Measurements from ENCODE around the gene PNKP. TPM values are rescaled to one million over a fixed set of nuclear protein-coding genes. Genes with fewer than 3 reads are reported as not detected.

PNKP gene
- total RNA-seq, 1 donor from 2014 or later = 23.2 TPM

GRCh38 chr19:49877020-49877878 lies 9.9 kb upstream of the PNKP start, which contains the start of the genes AKT1S1 and TBC1D17:
TSS of gene AKT1S1 (minus strand) at chr19:49877355. CDS start at chr19:49873295, 4,060 bp downstream.
TSS of gene TBC1D17 (plus strand) at chr19:49877702. CDS start at chr19:49877724, 22 bp downstream.
- DNase-seq (ENCODE audit: low spot score in 2 of 2) (peak; percentile 94 to 96), FAIRE-seq (peak; percentile 98)

GRCh38 chr19:49876422-49877019 lies 9.1 kb upstream of the PNKP start:
- FAIRE-seq (peak; percentile 76), DNase-seq (ENCODE audit: low spot score in 2 of 2) (peak; percentile 88 to 92)

DNA sequence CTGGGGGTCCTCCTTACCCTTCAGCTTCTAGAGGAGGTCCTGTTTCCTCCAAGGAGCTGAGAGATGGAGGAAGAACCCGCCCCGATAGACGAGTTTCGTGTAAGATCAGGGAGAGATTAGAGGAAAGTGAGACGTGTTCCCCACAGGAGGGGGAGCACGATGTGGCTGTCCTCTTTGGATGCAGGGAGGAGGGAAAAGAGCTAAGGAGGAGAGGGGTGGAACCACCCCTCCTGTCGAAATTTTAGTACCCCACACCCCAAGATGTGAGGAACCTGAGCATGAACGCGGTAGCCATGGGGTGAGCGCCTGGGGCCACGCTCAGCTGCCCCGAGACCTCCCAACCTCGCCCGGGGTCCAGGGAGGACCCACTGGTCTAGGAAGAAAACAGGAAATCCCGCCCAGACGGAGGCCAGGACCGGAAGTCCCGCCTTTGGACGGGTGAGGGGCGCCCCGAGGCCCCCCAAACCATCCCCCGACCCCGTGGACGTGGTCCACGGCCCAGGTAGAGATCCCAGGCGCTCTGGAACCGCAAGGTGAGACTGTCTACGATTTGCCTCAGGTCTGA lies 8.6 kb upstream of the PNKP start:
- FAIRE-seq (no peak), DNase-seq (ENCODE audit: low spot score in 2 of 2) (no peak)

GRCh38 chr19:49875177-49875576 lies 7.8 kb upstream of the PNKP start:
- FAIRE-seq (no peak), DNase-seq (ENCODE audit: low spot score in 2 of 2) (no peak)

DNA sequence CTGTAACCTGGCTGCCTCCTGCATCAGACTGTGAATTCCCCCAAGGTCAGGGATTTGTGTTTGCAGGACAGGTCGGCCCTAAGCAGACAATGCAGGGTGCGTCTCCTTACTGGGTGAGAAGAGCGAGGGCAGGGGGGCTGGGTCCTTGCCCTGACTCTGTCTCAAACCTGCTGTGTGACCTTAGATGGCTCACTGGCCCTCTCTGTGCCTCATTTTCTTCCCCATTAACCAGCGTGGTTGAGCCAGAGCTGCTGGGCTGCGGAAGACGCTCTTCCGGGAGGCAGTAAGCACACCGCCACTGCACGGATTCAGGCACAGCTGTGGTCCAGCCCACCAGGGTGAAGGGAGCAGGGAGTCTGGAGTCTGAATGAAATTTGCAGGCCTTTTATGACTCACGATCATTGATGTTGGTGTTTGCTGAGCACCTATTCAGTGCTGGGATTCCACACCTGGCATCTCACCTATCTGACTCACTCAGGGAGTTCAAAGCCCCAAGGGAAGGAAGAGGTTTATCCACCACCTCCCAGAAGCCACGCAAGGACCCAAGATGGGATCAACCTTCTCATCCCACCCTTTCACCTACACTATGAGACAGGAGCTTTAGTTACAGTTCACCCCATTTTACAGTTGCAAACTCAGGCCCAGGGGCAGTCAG lies 7.3 kb upstream of the PNKP start:
- DNase-seq (ENCODE audit: low spot score in 2 of 2) (no peak), FAIRE-seq (no peak)

GRCh38 chr19:49873834-49874233 lies 6.5 kb upstream of the PNKP start:
- FAIRE-seq (no peak), DNase-seq (ENCODE audit: low spot score in 2 of 2) (no peak)

DNA sequence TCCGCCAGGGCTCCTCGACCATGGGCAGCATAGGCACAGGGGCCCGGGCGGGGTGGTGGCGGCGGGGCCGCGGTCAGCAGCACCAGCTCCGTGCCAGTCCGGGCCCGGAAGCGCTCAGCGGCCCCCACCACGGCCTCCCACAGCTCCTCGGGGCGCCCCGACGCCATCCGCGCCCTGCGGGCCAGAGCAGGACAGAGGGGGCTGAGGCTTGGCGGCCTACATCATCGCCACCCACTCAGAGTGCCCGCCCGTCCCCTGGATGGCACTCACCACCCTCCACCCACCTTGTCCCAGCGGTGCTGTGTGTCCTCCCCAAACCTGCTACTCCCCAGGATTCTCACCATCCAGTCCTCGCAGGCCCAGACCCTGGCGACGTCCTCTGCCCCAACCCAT lies 5.7 kb upstream of the PNKP start:
- no peak for DNase-seq (ENCODE audit: low spot score in 2 of 2)
- FAIRE-seq = no peak

- FAIRE-seq (no peak), DNase-seq (ENCODE audit: low spot score in 2 of 2) (no peak)
These were observed 5.1 kb upstream of the PNKP start for GRCh38 chr19:49872245-49873128.

DNA sequence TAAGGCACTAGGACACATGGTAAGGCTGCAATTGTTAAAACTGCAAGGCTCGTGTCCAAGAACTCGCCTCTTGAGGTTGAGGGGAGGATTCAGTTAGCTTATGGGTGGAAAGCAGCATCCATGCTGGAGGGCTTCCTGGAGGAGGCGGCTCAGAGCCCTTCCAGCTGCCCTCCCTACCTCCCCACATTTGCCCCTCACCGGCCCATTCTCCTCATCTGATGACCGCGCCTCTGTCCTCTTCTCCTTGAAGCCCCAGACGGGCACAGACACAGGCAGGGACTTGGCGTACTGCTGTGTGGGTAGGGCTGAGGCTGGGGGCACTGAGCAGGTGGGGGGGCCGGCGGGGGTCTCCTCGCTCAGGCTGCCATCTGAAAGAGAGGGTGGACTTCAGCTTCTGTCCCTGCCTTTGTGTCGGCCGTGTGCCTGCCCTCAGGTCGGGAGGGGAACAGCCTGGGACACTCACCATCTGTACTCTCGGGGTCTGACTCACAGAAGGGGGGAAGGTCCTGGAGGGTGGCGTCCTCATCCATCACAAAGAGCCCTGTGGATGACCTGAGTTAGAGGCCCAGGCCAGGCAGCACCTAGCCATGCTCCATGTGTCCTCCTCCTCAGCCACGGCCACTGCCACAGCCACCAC lies 4.1 kb upstream of the PNKP start:
- no peak for FAIRE-seq
- DNase-seq (ENCODE audit: low spot score in 2 of 2) = no peak

- FAIRE-seq = no peak
- DNase-seq (ENCODE audit: low spot score in 2 of 2) = no peak
These were observed 3.0 kb upstream of the PNKP start for GRCh38 chr19:49870309-49870901.

DNA sequence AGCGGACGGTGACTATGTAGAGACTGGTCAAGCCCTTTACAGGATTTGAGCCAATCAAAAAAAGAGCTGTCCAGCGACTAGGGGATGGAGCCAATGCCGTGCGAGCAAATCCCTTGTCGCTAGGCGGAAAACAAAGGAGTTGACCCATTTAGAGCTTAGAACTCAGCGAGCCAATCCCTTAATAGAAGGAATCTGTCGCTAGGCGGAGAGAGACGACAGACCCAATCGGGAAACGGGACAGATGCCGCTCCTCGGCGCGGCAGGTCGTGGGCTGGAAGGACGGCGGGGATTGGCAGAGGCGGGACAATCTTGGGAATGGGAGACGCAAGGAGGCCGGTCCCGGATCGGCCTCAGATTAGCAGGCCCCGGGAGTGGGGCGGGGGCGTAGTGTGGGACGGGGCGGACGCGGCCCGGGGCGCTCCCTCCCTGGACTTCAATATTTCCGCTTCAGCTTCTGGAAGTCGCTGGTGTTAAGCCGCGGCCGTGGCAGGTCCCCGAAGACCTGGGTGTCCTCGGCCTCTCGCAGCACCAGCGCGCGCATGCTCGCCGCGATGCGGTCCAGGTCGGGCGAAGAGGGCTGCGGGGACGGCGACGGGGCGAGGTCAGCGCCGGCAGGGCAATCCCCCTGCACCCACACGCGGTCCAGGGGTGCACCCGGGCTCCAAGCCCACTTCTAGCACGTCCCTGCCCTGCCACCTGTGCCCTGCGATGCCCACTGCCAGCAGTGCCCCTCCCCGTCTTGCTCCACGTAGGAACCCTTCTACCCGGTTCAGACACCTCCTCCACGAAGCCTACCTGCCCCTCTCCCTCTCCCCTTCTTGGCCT lies 2.3 kb upstream of the PNKP start:
- FAIRE-seq (peak; percentile 99), DNase-seq (ENCODE audit: low spot score in 2 of 2) (peak; percentile 92)

- no peak for FAIRE-seq
- DNase-seq (ENCODE audit: low spot score in 2 of 2) = no peak
These were observed 1.7 kb upstream of the PNKP start for GRCh38 chr19:49869009-49869483.

DNA sequence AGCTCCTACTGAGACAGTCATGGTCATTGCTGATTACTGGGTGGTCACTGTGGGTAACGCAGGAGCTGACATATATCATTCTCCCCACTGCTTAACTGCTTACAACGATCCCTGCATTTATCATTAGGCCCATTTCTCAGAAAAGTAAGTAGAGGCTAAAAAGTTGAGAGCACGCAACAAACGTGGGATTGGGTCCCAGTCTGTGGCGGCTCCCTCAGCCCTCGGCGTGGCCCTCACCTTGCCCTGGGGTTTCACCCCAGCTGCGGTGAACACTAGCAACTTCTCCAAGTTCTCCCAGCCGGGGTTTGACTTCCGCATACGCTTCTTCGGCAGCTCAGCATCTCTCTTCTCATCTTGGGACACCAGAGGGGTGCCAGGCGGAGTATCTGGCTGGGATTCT lies 2.5 kb downstream of the PNKP start:
- FAIRE-seq = no peak
- no peak for DNase-seq (ENCODE audit: low spot score in 2 of 2)

DNA sequence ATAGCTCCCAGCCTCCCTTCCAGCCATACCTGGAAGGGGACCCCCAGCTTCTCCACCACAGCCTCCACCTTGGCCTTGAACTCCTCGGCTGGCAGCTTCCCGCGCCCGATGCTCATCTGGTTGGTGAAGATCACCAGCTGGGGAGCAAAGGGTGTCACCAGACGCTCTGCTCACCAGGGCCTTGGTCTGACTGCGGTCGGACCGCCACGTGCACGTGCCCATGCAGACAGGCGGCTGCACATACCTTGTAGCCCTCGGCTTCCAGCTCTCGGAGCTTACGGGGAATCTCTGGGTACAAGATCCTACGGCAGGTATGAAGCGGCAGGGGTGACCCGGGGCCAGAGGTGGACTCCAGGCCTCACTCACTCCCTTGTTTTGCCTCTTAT lies 3.4 kb downstream of the PNKP start:
- FAIRE-seq (no peak), DNase-seq (ENCODE audit: low spot score in 2 of 2) (no peak)

DNA sequence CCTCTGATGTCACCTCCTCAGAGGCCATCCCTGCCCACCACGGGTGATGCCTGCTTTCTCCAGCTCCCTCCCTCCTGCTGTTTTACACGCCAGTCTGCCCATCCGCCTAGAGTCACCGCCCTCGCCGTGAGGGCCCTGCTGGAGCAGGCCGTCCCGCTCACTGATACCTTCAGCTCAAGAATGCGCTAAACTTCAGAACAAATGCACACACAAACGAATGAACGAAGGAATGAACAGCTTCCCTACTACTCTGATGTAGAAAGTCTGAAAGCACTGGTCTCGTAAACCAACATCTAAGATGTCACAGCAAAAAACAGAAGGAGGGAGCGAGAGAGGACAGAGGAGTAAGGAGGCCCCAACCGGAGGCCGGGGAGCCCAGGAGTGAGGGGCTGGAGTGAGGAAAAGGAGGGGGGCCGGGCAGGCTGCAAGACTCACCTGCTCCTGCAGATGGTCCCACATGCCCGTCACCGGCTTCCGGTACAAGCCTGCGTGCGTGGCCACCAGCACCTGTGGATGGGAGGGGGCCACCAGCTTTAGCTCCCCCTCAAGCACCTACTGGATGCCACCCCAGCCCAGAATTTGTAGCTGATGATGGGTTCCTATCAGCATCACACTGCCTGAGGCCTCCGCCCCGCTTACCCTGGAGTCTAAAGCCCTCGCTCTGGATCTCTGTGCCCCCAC lies 4.0 kb downstream of the PNKP start:
- FAIRE-seq (no peak), DNase-seq (ENCODE audit: low spot score in 2 of 2) (no peak)

DNA sequence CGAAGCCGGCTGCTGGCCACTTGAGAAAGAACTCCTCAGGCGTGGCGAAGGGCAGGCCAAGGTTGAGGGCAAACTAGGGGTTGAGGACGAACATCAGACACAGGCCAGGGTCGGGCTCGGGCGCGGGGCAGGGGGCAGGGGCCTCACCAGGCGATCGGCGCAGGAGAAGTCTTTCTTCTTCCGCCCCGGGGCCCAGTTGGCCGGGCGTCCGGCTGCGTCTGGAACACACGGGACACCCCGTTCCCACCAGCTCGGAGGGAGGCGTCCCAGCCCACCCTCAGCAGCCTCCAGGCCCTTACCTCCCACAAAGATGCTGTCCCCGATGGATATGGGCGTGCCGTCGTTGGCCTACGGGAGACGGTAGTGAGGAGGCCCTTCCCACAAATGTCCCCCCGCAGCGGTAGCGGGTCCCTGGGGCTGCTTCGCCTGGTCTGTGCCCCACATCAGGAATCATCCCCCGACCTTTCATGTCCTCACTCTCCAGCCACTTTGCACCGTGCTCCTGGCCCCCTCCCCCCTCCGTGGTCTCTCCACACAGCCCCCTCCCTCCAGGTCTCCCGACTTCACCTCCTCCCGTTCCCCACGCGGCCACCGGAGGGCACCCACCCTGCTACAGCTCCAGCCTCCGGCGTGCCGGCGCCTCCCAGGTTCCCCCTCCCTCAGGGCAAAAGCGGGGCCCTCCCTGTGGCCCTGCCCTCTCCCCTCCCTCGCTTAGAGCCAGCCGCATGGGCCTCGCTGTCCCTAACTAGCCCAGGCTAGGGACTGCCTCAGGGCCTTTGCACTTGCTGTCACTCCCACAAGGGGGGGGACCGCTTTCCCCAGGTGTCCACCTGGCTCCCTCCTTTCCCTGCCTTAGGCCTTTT lies 4.8 kb downstream of the PNKP start:
- FAIRE-seq (no peak), DNase-seq (ENCODE audit: low spot score in 2 of 2) (no peak)

Data from frontal cortex (tissue), 4 donors.